ENCODE data around the gene SLAIN2.

Gene SLAIN2

GRCh38 chr4:48334236-48334635 is 7.1 kb upstream of the SLAIN2 start:
- TF ChIP-seq CTCF (IDR thresholded peaks at IDR 0.05; ENCODE audit: low read depth, low read length), result no peak
- H3K4me3 ChIP-seq (replicated peaks in 1 of 2; ENCODE audit: low read depth in 2 of 2, low read length in 2 of 2), result no peak overlapping the region
- DNase-seq (ENCODE audit: low read depth in 2 of 2), result no peak

- no peak overlapping the region for H3K4me3 ChIP-seq (replicated peaks in 1 of 2; ENCODE audit: low read depth in 2 of 2, low read length in 2 of 2)
- DNase-seq (ENCODE audit: low read depth in 2 of 2), result no peak
- no peak for TF ChIP-seq CTCF (IDR thresholded peaks at IDR 0.05; ENCODE audit: low read depth, low read length)
Observed at GRCh38 chr4:48334900-48335384, 6.4 kb upstream of the SLAIN2 start.

GRCh38 chr4:48336146-48336870 is 5.0 kb upstream of the SLAIN2 start:
- DNase-seq (ENCODE audit: low read depth in 2 of 2), result no peak
- no peak for TF ChIP-seq CTCF (IDR thresholded peaks at IDR 0.05; ENCODE audit: low read depth, low read length)
- no peak overlapping the region for H3K4me3 ChIP-seq (replicated peaks in 1 of 2; ENCODE audit: low read depth in 2 of 2, low read length in 2 of 2)

- no peak for TF ChIP-seq CTCF (IDR thresholded peaks at IDR 0.05; ENCODE audit: low read depth, low read length)
- H3K4me3 ChIP-seq (replicated peaks in 1 of 2; ENCODE audit: low read depth in 2 of 2, low read length in 2 of 2), result no peak overlapping the region
- DNase-seq (ENCODE audit: low read depth in 2 of 2), result no peak
Observed at GRCh38 chr4:48337731-48338130, 3.6 kb upstream of the SLAIN2 start.

GRCh38 chr4:48339642-48340041 is 1.7 kb upstream of the SLAIN2 start:
- H3K4me3 ChIP-seq (replicated peaks in 1 of 2; ENCODE audit: low read depth in 2 of 2, low read length in 2 of 2), result no peak overlapping the region
- no peak for DNase-seq (ENCODE audit: low read depth in 2 of 2)
- no peak for TF ChIP-seq CTCF (IDR thresholded peaks at IDR 0.05; ENCODE audit: low read depth, low read length)

GRCh38 chr4:48340276-48340964 is 909 bp upstream of the SLAIN2 start:
- H3K4me3 ChIP-seq (replicated peaks in 1 of 2; ENCODE audit: low read depth in 2 of 2, low read length in 2 of 2), result peak overlapping the region; percentile 51 to 59
- DNase-seq (ENCODE audit: low read depth in 2 of 2), result peak; percentile 70 to 82
- no peak for TF ChIP-seq CTCF (IDR thresholded peaks at IDR 0.05; ENCODE audit: low read depth, low read length)
